Measurements from ENCODE around the gene SLMAP.

Gene SLMAP

DNA sequence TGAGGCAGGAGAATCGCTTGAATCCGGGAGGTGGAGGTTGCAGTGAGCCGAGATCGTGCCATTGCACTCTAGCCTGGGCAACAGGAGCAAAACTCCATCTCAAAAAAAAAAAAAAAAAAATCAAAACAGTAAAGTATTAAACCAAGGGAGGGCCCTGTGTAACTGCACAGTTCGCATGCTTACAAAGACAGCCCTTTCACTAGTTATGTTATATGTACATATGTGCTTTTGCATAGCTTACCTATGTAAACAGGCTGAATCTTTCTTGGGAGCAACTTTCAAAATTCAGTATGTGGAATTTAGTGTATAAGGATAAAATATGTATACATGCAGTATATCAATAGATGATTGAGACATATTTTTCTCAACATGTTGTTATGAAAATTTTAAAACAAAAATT, 16.1 kb upstream of the SLMAP start:
- H3K27me3 ChIP-seq (replicated peaks): no peaks in the 10 kb centered on the region
- DNase-seq: no peak
- no peak overlapping the region for H3K4me3 ChIP-seq (ENCODE audit: low read depth, low read length)
- in situ Hi-C loops (cut with HindIII; ENCODE audit: low pct_ligation_motif_present, low sequenced_read_pairs): no loop called here
- no peak for TF ChIP-seq CTCF (IDR thresholded peaks at IDR 0.05; ENCODE audit: low read depth, low read length, missing control alignments)
- no peak overlapping the region for H3K27ac ChIP-seq
- no peaks in the 10 kb centered on the region for H3K36me3 ChIP-seq (replicated peaks)

DNA sequence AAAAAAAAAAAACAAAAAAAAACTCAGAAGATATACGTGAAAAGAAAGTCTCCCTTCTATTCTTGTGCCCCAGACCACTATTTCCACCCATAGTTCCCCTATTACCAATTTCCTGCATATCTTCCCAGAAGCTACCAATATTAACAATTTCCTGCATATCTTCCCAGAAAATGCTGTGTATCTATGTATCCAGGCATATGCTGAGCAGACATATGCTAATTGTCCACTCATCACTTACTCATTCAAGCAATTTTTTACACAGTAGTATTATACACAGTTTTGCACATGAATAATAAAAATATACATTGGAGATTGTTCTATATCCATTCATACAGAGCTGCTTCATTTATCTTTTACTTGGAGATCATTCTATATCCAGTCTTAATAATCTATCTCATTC, 12.6 kb upstream of the SLMAP start:
- Histone ChIP-seq H3K4me3 (ENCODE audit: low read depth, low read length) (no peak overlapping the region), H3K36me3 (replicated peaks) (no peaks in the 10 kb centered on the region), H3K27me3 (replicated peaks) (no peaks in the 10 kb centered on the region), H3K27ac (no peak overlapping the region)
- in situ Hi-C loops (cut with HindIII; ENCODE audit: low pct_ligation_motif_present, low sequenced_read_pairs): no loop called here
- no peak for TF ChIP-seq CTCF (IDR thresholded peaks at IDR 0.05; ENCODE audit: low read depth, low read length, missing control alignments)
- no peak for DNase-seq

DNA sequence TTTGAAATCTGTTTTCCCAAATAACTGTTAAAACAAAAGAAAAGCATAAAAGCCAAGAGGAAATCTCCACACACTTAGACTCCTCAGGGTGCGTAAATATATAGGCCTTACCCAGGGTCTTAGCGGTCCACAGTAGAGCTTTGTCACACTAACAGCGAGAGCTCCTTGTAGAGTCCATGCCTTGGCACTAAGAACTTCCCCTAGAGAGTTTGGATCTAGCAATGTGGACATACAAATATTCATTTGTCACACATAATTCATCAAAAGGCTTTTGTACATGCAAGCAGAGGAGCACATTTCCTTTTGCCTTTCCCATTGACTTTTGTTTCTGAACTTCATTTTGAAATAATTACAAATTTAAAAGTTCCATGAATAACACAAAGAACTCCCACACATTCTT, 11.0 kb upstream of the SLMAP start:
- Histone ChIP-seq H3K27ac (no peak overlapping the region), H3K4me3 (ENCODE audit: low read depth, low read length) (no peak overlapping the region), H3K36me3 (replicated peaks) (no peaks in the 10 kb centered on the region), H3K27me3 (replicated peaks) (no peaks in the 10 kb centered on the region)
- no peak for TF ChIP-seq CTCF (IDR thresholded peaks at IDR 0.05; ENCODE audit: low read depth, low read length, missing control alignments)
- DNase-seq: no peak
- in situ Hi-C loops (cut with HindIII; ENCODE audit: low pct_ligation_motif_present, low sequenced_read_pairs): no loop called here

- H3K27me3 ChIP-seq (replicated peaks): no peaks in the 10 kb centered on the region
- no peak for DNase-seq
- no peak overlapping the region for H3K4me3 ChIP-seq (ENCODE audit: low read depth, low read length)
- in situ Hi-C loops (cut with HindIII; ENCODE audit: low pct_ligation_motif_present, low sequenced_read_pairs): no loop called here
- no peak for TF ChIP-seq CTCF (IDR thresholded peaks at IDR 0.05; ENCODE audit: low read depth, low read length, missing control alignments)
- H3K27ac ChIP-seq: no peak overlapping the region
- no peaks in the 10 kb centered on the region for H3K36me3 ChIP-seq (replicated peaks)
Observed at GRCh38 chr3:57746156-57747010, 9.7 kb upstream of the SLMAP start.

- no peak for DNase-seq
- in situ Hi-C loops (cut with HindIII; ENCODE audit: low pct_ligation_motif_present, low sequenced_read_pairs): no loop called here
- Histone ChIP-seq H3K27ac (no peak overlapping the region), H3K27me3 (replicated peaks) (no peaks in the 10 kb centered on the region), H3K4me3 (ENCODE audit: low read depth, low read length) (no peak overlapping the region), H3K36me3 (replicated peaks) (no peaks in the 10 kb centered on the region)
- no peak for TF ChIP-seq CTCF (IDR thresholded peaks at IDR 0.05; ENCODE audit: low read depth, low read length, missing control alignments)
Observed at GRCh38 chr3:57749542-57749941, 6.6 kb upstream of the SLMAP start.

DNA sequence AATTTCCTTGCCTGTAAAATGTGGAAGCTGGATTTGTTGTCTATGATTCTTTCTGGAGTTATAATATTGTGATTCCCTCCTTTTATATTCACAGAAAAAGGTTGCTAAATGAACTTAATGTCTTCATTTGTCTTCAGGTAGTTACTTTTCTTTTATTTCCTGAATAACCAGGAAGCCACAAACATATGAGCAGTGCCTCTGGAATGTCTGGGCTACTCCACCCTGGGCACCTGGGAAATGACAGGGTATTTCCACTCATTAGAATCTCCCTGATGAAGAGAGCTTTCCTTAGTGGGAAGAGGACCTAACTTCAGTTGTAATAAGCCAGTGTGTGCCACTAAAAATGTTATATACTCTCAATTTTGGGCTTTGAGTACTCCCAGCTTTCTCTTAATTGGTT, 3.8 kb upstream of the SLMAP start:
- TF ChIP-seq CTCF (IDR thresholded peaks at IDR 0.05; ENCODE audit: low read depth, low read length, missing control alignments): no peak
- DNase-seq: no peak
- in situ Hi-C loops (cut with HindIII; ENCODE audit: low pct_ligation_motif_present, low sequenced_read_pairs): no loop called here
- H3K27me3 ChIP-seq (replicated peaks): no peaks in the 10 kb centered on the region
- no peak overlapping the region for H3K4me3 ChIP-seq (ENCODE audit: low read depth, low read length)
- H3K36me3 ChIP-seq (replicated peaks): no peaks in the 10 kb centered on the region
- H3K27ac ChIP-seq: no peak overlapping the region
